ENCODE data around the gene PRKAB2.
A peak's percentile ranks its signal among the peaks of the same experiment; 100 is the strongest.
"Not testable (repeated sequence)": the region's sequence is repeated elsewhere in the genome, so short reads cannot be mapped to it uniquely, and the experiment has no call there.

PRKAB2 gene

GRCh38 chr1:147171399-147172167 lies 687 bp downstream of the PRKAB2 start:
- no peak for DNase-seq (ENCODE audit: low spot score)

- DNase-seq (ENCODE audit: low spot score), result no peak
These were observed 2.2 kb downstream of the PRKAB2 start for GRCh38 chr1:147169840-147170674.

GRCh38 chr1:147169171-147169570 lies 3.1 kb downstream of the PRKAB2 start:
- DNase-seq (ENCODE audit: low spot score), result no peak

- no peak for DNase-seq (ENCODE audit: low spot score)
These were observed 3.6 kb downstream of the PRKAB2 start for GRCh38 chr1:147168626-147169058.

GRCh38 chr1:147167365-147167764 lies 4.9 kb downstream of the PRKAB2 start:
- DNase-seq (ENCODE audit: low spot score), result peak; percentile 76

- DNase-seq (ENCODE audit: low spot score), result no peak
These were observed 9.3 kb downstream of the PRKAB2 start for GRCh38 chr1:147163019-147163418.

GRCh38 chr1:147162093-147162492 lies 10.2 kb downstream of the PRKAB2 start:
- no peak for DNase-seq (ENCODE audit: low spot score)

- DNase-seq (ENCODE audit: low spot score), result not testable (repeated sequence)
These were observed 15.2 kb downstream of the PRKAB2 start for GRCh38 chr1:147157116-147157515.

GRCh38 chr1:147156642-147157041 lies 15.6 kb downstream of the PRKAB2 start:
- no peak for DNase-seq (ENCODE audit: low spot score)

- no peak for DNase-seq (ENCODE audit: low spot score)
These were observed 19.5 kb downstream of the PRKAB2 start for GRCh38 chr1:147152772-147153171.

GRCh38 chr1:147151244-147151643 lies 21.0 kb downstream of the PRKAB2 start:
- DNase-seq (ENCODE audit: low spot score), result no peak

GRCh38 chr1:147142886-147143285 lies 29.4 kb downstream of the PRKAB2 start:
- DNase-seq (ENCODE audit: low spot score), result no peak

GRCh38 chr1:147130721-147131120 lies 41.5 kb downstream of the PRKAB2 start:
- DNase-seq (ENCODE audit: low spot score), result not testable (repeated sequence)

GRCh38 chr1:147129116-147129873 lies 43.0 kb downstream of the PRKAB2 start:
- no peak for DNase-seq (ENCODE audit: low spot score)

GRCh38 chr1:147124266-147124665 lies 48.0 kb downstream of the PRKAB2 start:
- DNase-seq (ENCODE audit: low spot score), result no peak

GRCh38 chr1:147117109-147117508 lies 55.2 kb downstream of the PRKAB2 start:
- no peak for DNase-seq (ENCODE audit: low spot score)

GRCh38 chr1:147115496-147115895 lies 56.8 kb downstream of the PRKAB2 start:
- DNase-seq (ENCODE audit: low spot score), result no peak

GRCh38 chr1:147115079-147115478 lies 57.2 kb downstream of the PRKAB2 start:
- not testable (repeated sequence) for DNase-seq (ENCODE audit: low spot score)

- not testable (repeated sequence) for DNase-seq (ENCODE audit: low spot score)
These were observed 57.9 kb downstream of the PRKAB2 start for GRCh38 chr1:147114353-147114752.

- DNase-seq (ENCODE audit: low spot score), result no peak
These were observed 60.7 kb downstream of the PRKAB2 start for GRCh38 chr1:147111381-147112130.

GRCh38 chr1:147110872-147111271 lies 61.4 kb downstream of the PRKAB2 start:
- no peak for DNase-seq (ENCODE audit: low spot score)

GRCh38 chr1:147110434-147110833 lies 61.8 kb downstream of the PRKAB2 start:
- DNase-seq (ENCODE audit: low spot score), result no peak

Data from hepatic stellate cell (primary cell).